Measurements from ENCODE around the gene UBQLNL. TPM values are rescaled to one million over a fixed set of nuclear protein-coding genes. Genes with fewer than 3 reads are reported as not detected.

UBQLNL gene
- total and polyA plus RNA-seq, 2 of the 13 experiments (the other 11 are each of a cell fraction or from before 2014, with no cell fraction given), result 0.08 TPM; not detected in 1

- intact Hi-C loops (cut with micrococcal nuclease; ENCODE audit: unreplicated experiment), result no loop called here
- Histone ChIP-seq H3K27ac (ENCODE audit: extremely low read length, insufficient read depth, low read length) (no peak overlapping the region), H2AFZ (ENCODE audit: low read length) (no peak overlapping the region), H3K36me3 (replicated peaks in 1 of 2; ENCODE audit: control insufficient read depth in 1 of 2, insufficient read depth in 2 of 2, low read length in 2 of 2) (no peaks in the 10 kb centered on the region), H3K4me3 (replicated peaks in 1 of 3; ENCODE audit: insufficient read depth in 1 of 3, low read depth in 2 of 3, low read length in 3 of 3) (no peak overlapping the region), H3K9me3 (ENCODE audit: low read length) (no peaks in the 10 kb centered on the region), H3K4me2 (ENCODE audit: low read depth, low read length) (no peak overlapping the region), H3K9ac (ENCODE audit: insufficient read depth, low read depth, low read length) (no peak overlapping the region), H3K27me3 (ENCODE audit: control insufficient read depth in 1 of 2, insufficient read depth in 2 of 2, low read length in 2 of 2) (peaks cover 0 to 15% of the 10 kb centered on the region in 2 experiments; a peak in 3 of 5 replicates), H4K20me1 (ENCODE audit: insufficient read depth, low read length) (no peaks in the 10 kb centered on the region), H3K79me2 (ENCODE audit: insufficient read depth, low read length) (no peaks in the 10 kb centered on the region), H3K4me1 (ENCODE audit: insufficient read depth, low read length) (no peaks in the 10 kb centered on the region)
- BruUV-seq (replicated peaks), result no TSS peak
- in situ Hi-C loops (cut with HindIII; ENCODE audit: extremely low pct_ligation_motif_present, low pct_unique_long_range_greater_than_20kb), result no loop called here
- no peak for ATAC-seq
- no peak for FAIRE-seq
- DNase-seq (ENCODE audit: low spot score), result no peak
- ChIA-PET CTCF (ENCODE audit: low intra/inter-chr PET ratio, low total read pairs) (no interaction called here), POLR2A (no interaction called here)
- WGBS (ENCODE audit: low lambda C conversion rate), result 0% methylated on average over 1 of the region's 1 CpG
- TF ChIP-seq, protein P1, sequence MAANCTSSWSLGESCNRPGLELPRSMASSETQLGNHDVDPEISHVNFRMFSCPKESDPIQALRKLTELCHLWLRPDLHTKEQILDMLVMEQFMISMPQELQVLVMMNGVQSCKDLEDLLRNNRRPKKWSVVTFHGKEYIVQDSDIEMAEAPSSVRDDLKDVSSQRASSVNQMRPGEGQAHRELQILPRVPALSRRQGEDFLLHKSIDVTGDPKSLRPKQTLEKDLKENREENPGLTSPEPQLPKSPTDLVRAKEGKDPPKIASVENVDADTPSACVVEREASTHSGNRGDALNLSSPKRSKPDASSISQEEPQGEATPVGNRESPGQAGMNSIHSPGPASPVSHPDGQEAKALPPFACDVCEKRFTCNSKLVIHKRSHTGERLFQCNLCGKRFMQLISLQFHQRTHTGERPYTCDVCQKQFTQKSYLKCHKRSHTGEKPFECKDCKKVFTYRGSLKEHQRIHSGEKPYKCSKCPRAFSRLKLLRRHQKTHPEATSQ (CRISPR knock-in tag; IDR thresholded peaks at IDR 0.05; ENCODE audit: borderline replicate concordance), result no peak
- TF ChIP-seq ELF1 (CRISPR knock-in tag; IDR thresholded peaks at IDR 0.05), result no peak
- TF ChIP-seq XRCC5 (optimal IDR thresholded peaks at IDR 0.05; ENCODE audit: low read length), result no peak
- no peak for TF ChIP-seq ZNF891 (CRISPR knock-in tag; IDR thresholded peaks at IDR 0.05)
- no peak for TF ChIP-seq ZNF770 (CRISPR knock-in tag; IDR thresholded peaks at IDR 0.05)
- TF ChIP-seq GPBP1L1 (CRISPR knock-in tag; IDR thresholded peaks at IDR 0.05), result no peak
- TF ChIP-seq SIN3B (IDR thresholded peaks at IDR 0.05; ENCODE audit: low read length), result no peak
- no peak for TF ChIP-seq ZNF7 (CRISPR knock-in tag; IDR thresholded peaks at IDR 0.05)
- no peak for TF ChIP-seq TAF1 (CRISPR knock-in tag; IDR thresholded peaks at IDR 0.05)
- no peak for TF ChIP-seq NR2F2 (IDR thresholded peaks at IDR 0.05; ENCODE audit: borderline replicate concordance, low read depth)
- no peak for TF ChIP-seq JUN (CRISPR knock-in tag; IDR thresholded peaks at IDR 0.05)
- TF ChIP-seq, protein P2, sequence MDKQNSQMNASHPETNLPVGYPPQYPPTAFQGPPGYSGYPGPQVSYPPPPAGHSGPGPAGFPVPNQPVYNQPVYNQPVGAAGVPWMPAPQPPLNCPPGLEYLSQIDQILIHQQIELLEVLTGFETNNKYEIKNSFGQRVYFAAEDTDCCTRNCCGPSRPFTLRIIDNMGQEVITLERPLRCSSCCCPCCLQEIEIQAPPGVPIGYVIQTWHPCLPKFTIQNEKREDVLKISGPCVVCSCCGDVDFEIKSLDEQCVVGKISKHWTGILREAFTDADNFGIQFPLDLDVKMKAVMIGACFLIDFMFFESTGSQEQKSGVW (CRISPR knock-in tag; IDR thresholded peaks at IDR 0.05; ENCODE audit: borderline replicate concordance), result no peak
- TF ChIP-seq NFAT5 (CRISPR knock-in tag; IDR thresholded peaks at IDR 0.05), result no peak
These were observed 12.0 kb upstream of the UBQLNL start for GRCh38 chr11:5528495-5528894.
